Upper lobe of left lung (tissue), 6 donors: ENCODE data around the gene JCAD. TPM values are rescaled to one million over a fixed set of nuclear protein-coding genes. Genes with fewer than 3 reads are reported as not detected.

Source experiments
- ATAC-seq, 2 donors: fragments of 200-7000 bp; cut with Tn5 transposase; one replicate each; pipeline ENCODE4 v1.9.1; 2022; ENCODE audit warnings: mild to moderate bottlenecking in 2 of 2, moderate library complexity in 2 of 2; ENCODE audit not compliant: low FRiP score in 2 of 2
- DNase-seq, 2 donors: peaks; one replicate each; pipeline ENCODE4 v3.0.0-alpha.2; 2019 to 2020
- H3K27ac ChIP-seq, 4 donors: fragments of 200-600 bp; sonication (generic); one replicate each; pipeline ENCODE4 v1.5.1; 2016 to 2019
- H3K27me3 ChIP-seq, 4 donors: fragments of 200-600 bp; sonication (generic); one replicate each; pipeline ENCODE4 v1.5.1; 2017 to 2019
- H3K36me3 ChIP-seq, 4 donors: fragments of 200-600 bp; sonication (generic); one replicate each; pipeline ENCODE4 v1.5.1; 2016 to 2019
- H3K4me1 ChIP-seq, 4 donors: fragments of 200-600 bp; sonication (generic); one replicate each; pipeline ENCODE4 v1.5.1; 2018 to 2019
- H3K4me3 ChIP-seq, 4 donors: fragments of 200-600 bp; sonication (generic); one replicate each; pipeline ENCODE4 v1.5.1; 2017 to 2019; ENCODE audit warnings: mild to moderate bottlenecking in 2 of 4, moderate library complexity in 1 of 4
- H3K9me3 ChIP-seq, 4 donors: fragments of 200-600 bp; sonication (generic); one replicate each; pipeline ENCODE4 v1.5.1; 2018 to 2019
- CTCF ChIP-seq, 6 experiments: fragments of 450-650 bp in 4 of 6; fragments of 200-600 bp in 2 of 6; sonication (generic) in 2 of 6; IDR thresholded peaks; one replicate each; pipeline ENCODE4 v1.5.1; 2016 to 2019; ENCODE audit warnings: antibody characterized with exemption in 6 of 6
- EP300 ChIP-seq, 4 donors: sonication (generic); formaldehyde crosslinking; IDR thresholded peaks; one replicate each; pipeline ENCODE4 v1.5.1; 2017; ENCODE audit warnings: antibody characterized with exemption in 4 of 4, control low read depth in 2 of 4
- POLR2A ChIP-seq, 4 donors: fragments of 450-650 bp; IDR thresholded peaks; one replicate each; pipeline ENCODE4 v1.5.1; 2016 to 2017; ENCODE audit warnings: antibody characterized with exemption in 4 of 4, mild to moderate bottlenecking in 2 of 4
- POLR2AphosphoS5 ChIP-seq, 2 donors: sonication (generic); formaldehyde crosslinking; IDR thresholded peaks; one replicate each; pipeline ENCODE4 v1.5.1; 2017; ENCODE audit warnings: antibody characterized with exemption in 2 of 2
- WGBS, 2 donors: methylation state at CpG; one replicate each; pipeline ENCODE4 v1.1.5; 2017 to 2018; 5-methylcytosine and 5-hydroxymethylcytosine counted together
- total RNA-seq, 6 donors: library from RNA; depleted of rRNA in 4 of 6; stranded (reverse); fragments of >200 nt in 4 of 6; gene quantifications; one replicate each; pipeline versions ENCODE4 v1.1.0 to v1.2.1, GENCODE V29; 2016 to 2021
- donor health status: DM: no; HTN: no; CAD: no; lungs with moderate emphysema.
- donor health status: DM: no; HTN: yes; CAD: no; lungs with severe emphysema.

Gene JCAD
- total RNA-seq, 6 donors from 2014 or later: 16.8 to 83.7 (median 37.6) TPM

- Histone ChIP-seq H3K36me3 (no peaks in the 10 kb centered on the region), H3K27ac (no peak overlapping the region), H3K4me1 (no peaks in the 10 kb centered on the region), H3K4me3 (no peak overlapping the region), H3K27me3 (no peaks in the 10 kb centered on the region), H3K9me3 (no peaks in the 10 kb centered on the region)
- DNase-seq: peak in 1 of 2 donors; percentile 44
- WGBS, 2 donors: 89 to 96% methylated on average over 6 to 12 of the region's 12 CpGs
- no peak for ATAC-seq
- TF ChIP-seq CTCF (IDR thresholded peaks at IDR 0.05): no peak
- TF ChIP-seq POLR2A (IDR thresholded peaks at IDR 0.05): no peak
- no peak for TF ChIP-seq EP300 (IDR thresholded peaks at IDR 0.05)
- TF ChIP-seq POLR2AphosphoS5 (IDR thresholded peaks at IDR 0.05): no peak
These were observed 90.0 kb downstream of the JCAD start for GRCh38 chr10:29969255-29970011.

DNA sequence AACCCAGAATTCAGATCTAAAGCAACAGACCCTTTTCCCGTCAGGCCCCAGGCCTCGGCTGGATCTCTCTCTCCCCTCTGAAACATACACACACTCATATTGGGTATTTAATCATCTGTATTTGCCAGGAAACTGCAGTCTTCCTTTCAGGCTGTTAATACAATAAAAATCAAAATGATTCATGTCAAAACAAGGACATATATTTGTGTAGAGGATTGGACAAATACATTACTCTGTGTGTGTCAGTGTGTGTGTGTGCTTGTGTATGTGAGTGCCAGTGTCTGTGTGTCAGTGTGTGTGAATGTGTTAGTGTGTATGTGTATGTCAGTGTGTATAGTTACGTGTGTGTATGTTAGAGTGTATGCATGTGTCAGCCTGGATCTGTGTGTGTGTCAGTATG, 90.8 kb downstream of the JCAD start:
- ATAC-seq (no peak), DNase-seq (no peak)
- WGBS, 2 donors: 59 to 66% methylated on average over 3 of the region's 3 CpGs
- Histone ChIP-seq H3K27me3 (no peaks in the 10 kb centered on the region), H3K9me3 (no peaks in the 10 kb centered on the region), H3K27ac (no peak overlapping the region), H3K4me3 (no peak overlapping the region), H3K36me3 (no peaks in the 10 kb centered on the region), H3K4me1 (no peaks in the 10 kb centered on the region)
- TF ChIP-seq POLR2A (IDR thresholded peaks at IDR 0.05) (no peak), CTCF (IDR thresholded peaks at IDR 0.05) (no peak), EP300 (IDR thresholded peaks at IDR 0.05) (no peak), POLR2AphosphoS5 (IDR thresholded peaks at IDR 0.05) (no peak)

DNA sequence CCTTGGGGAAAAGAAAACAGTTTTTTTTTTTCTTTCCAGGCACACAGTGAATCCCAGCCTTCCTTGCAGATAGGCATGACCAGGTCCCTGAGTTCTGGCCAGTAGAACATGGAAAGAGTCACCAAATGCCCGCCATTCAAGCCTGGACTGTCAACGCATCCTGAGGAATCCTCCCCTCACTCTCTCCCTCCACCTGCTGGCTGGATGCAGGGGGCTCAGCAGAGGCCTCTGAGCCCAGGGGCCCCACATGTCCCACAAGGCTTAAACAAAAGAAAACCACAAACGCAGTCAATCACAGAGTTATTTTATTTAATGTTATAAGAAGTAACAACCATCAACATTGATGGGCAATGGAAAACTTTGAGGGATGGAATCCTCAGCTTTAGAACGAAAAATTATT, 93.1 kb downstream of the JCAD start:
- no peaks in the 10 kb centered on the region for H3K36me3 ChIP-seq
- H3K27ac ChIP-seq: no peak overlapping the region
- ATAC-seq (no peak), DNase-seq (no peak)
- H3K4me1 ChIP-seq: no peaks in the 10 kb centered on the region
- no peak for TF ChIP-seq POLR2AphosphoS5 (IDR thresholded peaks at IDR 0.05)
- TF ChIP-seq POLR2A (IDR thresholded peaks at IDR 0.05): no peak
- no peak for TF ChIP-seq CTCF (IDR thresholded peaks at IDR 0.05)
- no peak for TF ChIP-seq EP300 (IDR thresholded peaks at IDR 0.05)
- no peaks in the 10 kb centered on the region for H3K27me3 ChIP-seq
- no peaks in the 10 kb centered on the region for H3K9me3 ChIP-seq
- 95 to 97% methylated on average over 4 of the region's 4 CpGs for WGBS, 2 donors
- H3K4me3 ChIP-seq: no peak overlapping the region
